Peyer's patch (tissue), 4 donors: ENCODE data around the gene COLGALT1. TPM values are rescaled to one million over a fixed set of nuclear protein-coding genes. Genes with fewer than 3 reads are reported as not detected.

Source experiments
- DNase-seq, 3 donors: peaks; one replicate each; pipeline ENCODE4 v3.0.0-alpha.2; 2017 to 2019
- H3K27ac ChIP-seq, 4 donors: fragments of 200-600 bp; sonication (generic); one replicate each; pipeline ENCODE4 v1.5.1; 2016 to 2019
- H3K27me3 ChIP-seq, 2 donors: fragments of 200-600 bp; sonication (generic); one replicate each; pipeline ENCODE4 v1.5.1; 2019
- H3K36me3 ChIP-seq, 3 donors: fragments of 200-600 bp; sonication (generic); one replicate each; pipeline ENCODE4 v1.5.1; 2016 to 2019
- H3K4me1 ChIP-seq, 4 donors: fragments of 200-600 bp; sonication (generic); one replicate each; pipeline ENCODE4 v1.5.1; 2016 to 2019
- H3K4me3 ChIP-seq, 4 donors: fragments of 200-600 bp; sonication (generic); 1 replicate in 3 of 4; 2 replicates in 1 of 4; pipeline ENCODE4 v1.5.1; 2016 to 2019; ENCODE audit warnings: mild to moderate bottlenecking in 1 of 4
- H3K9me3 ChIP-seq, 4 donors: fragments of 200-600 bp; sonication (generic); one replicate each; pipeline ENCODE4 v1.5.1; 2016 to 2019; ENCODE audit warnings: mild to moderate bottlenecking in 1 of 4
- POLR2A ChIP-seq, 2 donors: fragments of 450-650 bp; IDR thresholded peaks; one replicate each; pipeline ENCODE4 v1.5.1; 2017; ENCODE audit warnings: antibody characterized with exemption in 2 of 2, mild to moderate bottlenecking in 2 of 2, moderate library complexity in 2 of 2
- total RNA-seq, 4 donors: library from RNA; depleted of rRNA; stranded (reverse); fragments of >200 nt; gene quantifications; one replicate each; pipeline ENCODE4 v1.1.0, GENCODE V29; 2016
- TF ChIP-seq, protein P1 (sequence below), 6 experiments: fragments of 450-650 bp in 4 of 6; fragments of 200-600 bp in 2 of 6; sonication (generic) in 1 of 6; IDR thresholded peaks; one replicate each; pipeline ENCODE4 v1.5.1; 2017 to 2019; ENCODE audit warnings: antibody characterized with exemption in 6 of 6, mild to moderate bottlenecking in 3 of 6, moderate library complexity in 1 of 6

The COLGALT1 gene
- total RNA-seq, 4 donors from 2014 or later, result 24.7 to 79.2 (median 48.9) TPM

GRCh38 chr19:17528610-17529009 lies 26.8 kb upstream of the COLGALT1 start:
- H3K36me3 ChIP-seq, result no peaks in the 10 kb centered on the region
- no peaks in the 10 kb centered on the region for H3K27me3 ChIP-seq
- no peak for DNase-seq
- peak overlapping the region in 1 of 4 donors; percentile 48 for H3K4me3 ChIP-seq
- H3K4me1 ChIP-seq, result peaks cover 0 to 23% (median 10%) of the 10 kb centered on the region in 4 donors
- peak overlapping the region in 1 of 4 donors; percentile 79 for H3K27ac ChIP-seq
- TF ChIP-seq, protein P1, sequence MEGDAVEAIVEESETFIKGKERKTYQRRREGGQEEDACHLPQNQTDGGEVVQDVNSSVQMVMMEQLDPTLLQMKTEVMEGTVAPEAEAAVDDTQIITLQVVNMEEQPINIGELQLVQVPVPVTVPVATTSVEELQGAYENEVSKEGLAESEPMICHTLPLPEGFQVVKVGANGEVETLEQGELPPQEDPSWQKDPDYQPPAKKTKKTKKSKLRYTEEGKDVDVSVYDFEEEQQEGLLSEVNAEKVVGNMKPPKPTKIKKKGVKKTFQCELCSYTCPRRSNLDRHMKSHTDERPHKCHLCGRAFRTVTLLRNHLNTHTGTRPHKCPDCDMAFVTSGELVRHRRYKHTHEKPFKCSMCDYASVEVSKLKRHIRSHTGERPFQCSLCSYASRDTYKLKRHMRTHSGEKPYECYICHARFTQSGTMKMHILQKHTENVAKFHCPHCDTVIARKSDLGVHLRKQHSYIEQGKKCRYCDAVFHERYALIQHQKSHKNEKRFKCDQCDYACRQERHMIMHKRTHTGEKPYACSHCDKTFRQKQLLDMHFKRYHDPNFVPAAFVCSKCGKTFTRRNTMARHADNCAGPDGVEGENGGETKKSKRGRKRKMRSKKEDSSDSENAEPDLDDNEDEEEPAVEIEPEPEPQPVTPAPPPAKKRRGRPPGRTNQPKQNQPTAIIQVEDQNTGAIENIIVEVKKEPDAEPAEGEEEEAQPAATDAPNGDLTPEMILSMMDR (IDR thresholded peaks at IDR 0.05), result no peak
- TF ChIP-seq POLR2A (IDR thresholded peaks at IDR 0.05), result no peak
- H3K9me3 ChIP-seq, result peaks cover 0 to 4% (median 0%) of the 10 kb centered on the region in 4 donors

GRCh38 chr19:17529239-17530158 lies 25.9 kb upstream of the COLGALT1 start:
- Histone ChIP-seq H3K36me3 (no peaks in the 10 kb centered on the region), H3K4me3 (no peak overlapping the region), H3K4me1 (peaks cover 0 to 14% (median 5%) of the 10 kb centered on the region in 4 donors), H3K9me3 (peaks cover 0 to 4% (median 0%) of the 10 kb centered on the region in 4 donors), H3K27ac (peak overlapping the region in 1 of 4 donors; percentile 79), H3K27me3 (no peaks in the 10 kb centered on the region)
- no peak for DNase-seq
- TF ChIP-seq POLR2A (IDR thresholded peaks at IDR 0.05), result no peak
- TF ChIP-seq, protein P1 (IDR thresholded peaks at IDR 0.05), result no peak

DNA sequence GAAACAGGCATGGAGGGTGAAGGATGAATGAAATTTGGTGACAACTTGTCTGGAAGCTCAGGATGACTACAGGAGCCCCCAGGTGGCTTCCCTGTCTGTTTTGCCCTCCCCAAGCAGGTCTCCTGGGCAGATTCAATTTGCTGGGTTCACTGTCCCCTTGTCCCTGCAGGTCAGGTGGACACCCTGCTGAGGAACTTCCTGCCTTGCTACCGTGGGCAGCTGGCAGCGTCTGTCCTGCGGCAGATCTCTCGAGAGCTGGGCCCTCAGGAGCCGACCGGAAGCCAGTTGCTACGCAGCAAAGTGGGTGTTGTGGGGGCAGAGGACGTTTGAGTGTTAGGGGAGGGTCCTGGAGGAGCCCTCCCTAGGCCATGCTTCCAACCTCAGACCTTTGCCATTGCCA lies 24.9 kb upstream of the COLGALT1 start:
- Histone ChIP-seq H3K4me3 (no peak overlapping the region), H3K36me3 (no peaks in the 10 kb centered on the region), H3K9me3 (peaks cover 0 to 4% (median 0%) of the 10 kb centered on the region in 4 donors), H3K4me1 (peaks cover 0 to 11% (median 4%) of the 10 kb centered on the region in 4 donors), H3K27me3 (no peaks in the 10 kb centered on the region), H3K27ac (no peak overlapping the region)
- TF ChIP-seq, protein P1 (IDR thresholded peaks at IDR 0.05), result no peak
- no peak for TF ChIP-seq POLR2A (IDR thresholded peaks at IDR 0.05)
- no peak for DNase-seq

DNA sequence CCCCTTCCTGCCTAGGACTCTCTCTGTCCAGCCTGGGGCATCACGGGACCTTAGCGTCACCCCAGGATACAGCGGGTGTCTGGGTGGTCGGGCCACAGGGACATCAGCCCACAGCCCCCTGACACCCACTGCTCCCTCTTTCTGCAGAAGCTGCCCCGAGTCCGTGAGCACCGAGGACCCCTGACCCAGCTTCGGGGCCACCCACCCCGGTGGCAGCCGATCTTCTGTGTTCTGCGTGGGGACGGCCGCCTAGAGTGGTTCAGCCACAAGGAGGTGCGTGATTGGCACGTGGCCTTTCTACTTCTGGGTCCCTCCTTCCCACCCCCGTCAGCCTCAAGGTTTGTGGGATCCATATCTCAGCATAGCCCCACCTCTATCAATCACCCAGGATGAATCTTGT lies 23.3 kb upstream of the COLGALT1 start:
- no peaks in the 10 kb centered on the region for H3K36me3 ChIP-seq
- no peak overlapping the region for H3K4me3 ChIP-seq
- DNase-seq, result no peak
- H3K4me1 ChIP-seq, result no peaks in the 10 kb centered on the region
- H3K27me3 ChIP-seq, result no peaks in the 10 kb centered on the region
- no peak overlapping the region for H3K27ac ChIP-seq
- peaks cover 0 to 4% (median 0%) of the 10 kb centered on the region in 4 donors for H3K9me3 ChIP-seq
- TF ChIP-seq POLR2A (IDR thresholded peaks at IDR 0.05), result no peak

DNA sequence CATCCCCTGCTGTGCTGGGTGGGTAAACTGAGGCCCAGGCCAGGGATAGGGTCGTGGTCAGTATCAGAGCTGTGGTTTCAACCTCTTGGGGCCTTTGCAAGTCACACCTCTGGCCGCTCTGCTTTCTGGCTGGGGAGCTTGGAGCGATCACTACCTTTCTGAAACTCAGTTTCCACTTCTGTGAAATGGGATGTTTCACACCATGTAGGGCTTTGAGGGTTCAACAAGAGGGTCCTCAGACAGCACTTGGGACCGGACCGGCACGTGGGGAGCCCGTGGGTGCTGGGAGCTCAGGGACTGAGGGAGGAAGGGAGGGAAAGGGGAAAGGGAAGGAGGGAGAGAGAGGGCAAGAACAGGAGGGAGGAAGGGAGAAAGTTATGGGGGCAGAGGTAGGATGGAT lies 22.9 kb upstream of the COLGALT1 start:
- Histone ChIP-seq H3K27me3 (no peaks in the 10 kb centered on the region), H3K4me3 (no peak overlapping the region), H3K4me1 (no peaks in the 10 kb centered on the region), H3K9me3 (peaks cover 0 to 4% (median 0%) of the 10 kb centered on the region in 4 donors), H3K36me3 (no peaks in the 10 kb centered on the region), H3K27ac (no peak overlapping the region)
- TF ChIP-seq POLR2A (IDR thresholded peaks at IDR 0.05), result no peak
- TF ChIP-seq, protein P1 (IDR thresholded peaks at IDR 0.05), result no peak
- no peak for DNase-seq

- H3K27ac ChIP-seq, result no peak overlapping the region
- H3K4me3 ChIP-seq, result no peak overlapping the region
- no peak for DNase-seq
- no peaks in the 10 kb centered on the region for H3K27me3 ChIP-seq
- TF ChIP-seq, protein P1 (IDR thresholded peaks at IDR 0.05), result no peak
- no peak for TF ChIP-seq POLR2A (IDR thresholded peaks at IDR 0.05)
- H3K4me1 ChIP-seq, result peaks cover 0 to 11% (median 9%) of the 10 kb centered on the region in 4 donors
- H3K9me3 ChIP-seq, result no peaks in the 10 kb centered on the region
- H3K36me3 ChIP-seq, result no peaks in the 10 kb centered on the region
Measured at GRCh38 chr19:17534767-17535166, 20.7 kb upstream of the COLGALT1 start.
